ENCODE data around the gene NELFB.
A peak's percentile ranks its signal among the peaks of the same experiment; 100 is the strongest.

NELFB gene

DNA sequence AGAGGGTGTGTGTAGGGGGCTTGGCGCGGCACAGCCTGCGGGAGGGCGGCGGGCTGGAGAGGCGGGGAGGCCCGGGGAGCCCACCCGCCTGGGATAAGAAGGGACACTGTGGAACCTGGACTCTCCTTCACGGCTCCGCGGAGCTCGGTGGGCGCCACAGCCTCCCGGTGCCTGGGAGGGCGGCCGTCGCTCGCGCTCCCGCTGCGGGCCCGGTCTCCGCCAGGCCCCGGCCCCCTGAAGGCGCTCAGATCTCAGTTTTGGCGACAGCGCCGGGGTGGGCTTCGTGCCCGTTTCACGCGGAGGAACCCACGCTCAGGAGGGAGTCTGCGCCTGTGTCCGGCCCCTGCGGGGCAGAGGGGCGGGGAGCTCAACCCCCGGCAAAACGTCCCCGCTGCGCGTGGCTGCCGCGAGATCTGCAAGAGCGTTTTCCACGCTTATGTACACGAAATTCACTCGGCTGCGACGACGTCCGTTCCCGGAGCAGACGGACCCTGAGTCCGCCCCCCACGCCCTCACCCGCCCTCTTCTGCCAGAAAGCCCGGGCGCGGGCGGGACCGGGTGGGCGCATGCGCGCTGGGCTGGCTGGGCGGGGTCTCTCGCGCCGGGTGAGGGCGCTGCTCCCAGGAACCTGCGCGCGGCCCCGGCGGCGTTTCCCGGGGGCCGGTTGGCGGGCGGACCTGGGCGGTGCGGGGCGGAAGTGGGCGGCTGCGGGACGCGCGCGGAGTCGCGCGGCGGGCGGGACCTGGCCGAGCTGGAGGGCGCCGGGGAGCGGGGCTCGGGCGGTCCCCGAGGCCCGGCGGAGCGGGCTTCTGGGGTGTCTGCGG, at the start of gene NELFB:
Gene NELFB, plus strand, starts transcription at position 704 of the 824 bp plus-strand sequence.
- DNase-seq (ENCODE audit: low read depth) = peak; percentile 88

DNA sequence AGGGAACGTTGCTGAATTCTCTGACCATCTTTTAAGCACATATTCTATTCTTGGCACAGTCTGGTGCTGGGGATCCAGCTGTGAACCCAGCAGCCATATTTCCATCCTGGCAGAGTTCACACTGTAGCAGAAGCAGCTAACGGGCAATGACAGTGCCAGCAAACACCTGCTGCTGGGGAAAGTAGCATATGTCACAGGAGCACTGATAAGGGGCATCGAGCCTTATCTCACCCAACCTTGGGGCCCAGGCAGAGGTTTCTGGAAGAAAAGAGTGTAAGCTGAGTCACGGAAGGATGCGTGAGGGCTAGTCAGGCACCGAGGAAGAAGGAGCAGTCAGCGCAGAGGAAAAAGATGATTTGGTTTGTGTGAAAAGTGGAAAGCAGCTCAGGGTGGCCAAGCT, 48.5 kb upstream of the NELFB start:
- DNase-seq (ENCODE audit: low read depth) = no peak

DNA sequence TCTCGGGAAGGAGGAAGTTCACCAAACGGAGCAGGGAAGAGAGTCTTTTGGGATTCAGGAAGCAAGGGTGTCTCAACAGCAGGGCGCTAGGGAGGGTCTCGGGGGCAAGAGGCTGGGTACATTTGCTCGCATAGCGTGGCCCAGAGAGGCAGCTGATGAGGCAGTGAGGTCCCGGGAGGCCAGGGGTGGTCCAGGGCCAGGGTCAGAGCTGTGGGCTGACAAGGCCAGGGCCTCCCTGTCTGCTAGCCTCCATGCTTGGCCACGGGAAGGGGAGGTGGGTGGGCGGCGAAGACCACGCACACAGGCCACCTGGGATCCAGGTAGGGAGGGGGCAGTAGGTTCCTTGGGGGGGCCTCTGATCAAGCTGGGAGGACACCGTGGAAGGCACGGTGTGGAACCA, 43.6 kb upstream of the NELFB start:
- DNase-seq (ENCODE audit: low read depth) = no peak

DNA sequence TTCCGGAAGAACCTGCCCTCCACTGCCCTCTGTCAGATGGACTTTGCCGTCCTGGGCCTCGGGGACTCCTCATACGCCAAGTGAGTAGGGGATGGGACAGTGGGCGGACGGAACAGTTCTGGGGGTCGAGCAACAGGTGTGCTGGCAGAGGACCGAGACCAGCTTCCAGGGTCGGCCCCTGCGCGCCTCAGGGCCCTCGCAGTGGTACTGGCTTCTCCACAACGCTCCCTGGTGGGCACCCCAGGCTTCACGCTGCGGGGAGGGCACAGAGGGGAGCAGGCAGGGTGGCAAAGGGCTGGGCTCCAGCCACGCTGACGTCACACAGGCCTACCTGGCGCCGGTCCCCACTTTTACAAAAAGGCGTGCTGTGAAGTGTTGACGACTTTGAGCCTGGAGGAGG, 42.6 kb upstream of the NELFB start:
- DNase-seq (ENCODE audit: low read depth) = no peak

DNA sequence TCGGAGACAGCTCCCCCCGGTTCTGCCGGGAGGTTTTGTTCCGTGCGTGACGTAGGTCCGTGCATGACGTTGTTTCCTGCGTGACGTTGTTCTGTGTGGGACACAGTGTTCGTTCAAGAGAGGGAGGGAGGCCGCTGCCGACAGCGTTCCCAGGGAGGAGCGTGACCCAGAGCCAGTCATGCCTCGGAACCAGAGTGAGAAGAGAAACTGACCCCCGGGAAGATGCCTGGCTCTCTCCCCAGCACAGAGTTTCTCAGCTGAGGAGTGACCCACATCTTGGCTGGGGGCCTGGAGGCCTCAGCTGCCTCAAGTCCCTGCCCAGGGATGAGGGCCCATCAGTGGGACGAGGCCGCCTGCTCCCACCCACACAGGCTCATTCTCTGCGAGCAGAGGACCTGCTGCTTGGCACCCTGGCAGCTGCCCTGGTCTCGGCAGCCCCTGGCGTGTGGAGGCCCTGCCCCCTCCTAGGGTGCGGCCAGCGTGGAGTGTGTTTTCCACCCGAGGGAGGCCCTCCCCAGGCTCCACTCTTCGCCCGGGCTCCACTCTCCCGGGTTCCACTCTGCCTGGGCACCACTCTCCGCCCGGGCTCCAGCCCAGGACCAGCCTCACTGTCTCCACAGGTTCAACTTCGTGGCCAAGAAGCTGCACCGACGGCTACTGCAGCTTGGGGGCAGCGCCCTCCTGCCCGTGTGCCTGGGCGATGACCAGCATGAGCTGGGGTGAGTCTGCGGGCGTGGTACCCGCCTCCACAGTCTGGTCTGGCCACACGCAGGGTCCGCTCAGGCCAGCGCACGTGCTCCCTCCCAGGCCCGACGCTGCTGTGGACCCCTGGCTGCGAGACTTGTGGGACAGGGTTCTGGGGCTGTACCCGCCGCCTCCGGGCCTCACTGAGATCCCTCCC, 41.7 kb upstream of the NELFB start:
- DNase-seq (ENCODE audit: low read depth) = no peak

DNA sequence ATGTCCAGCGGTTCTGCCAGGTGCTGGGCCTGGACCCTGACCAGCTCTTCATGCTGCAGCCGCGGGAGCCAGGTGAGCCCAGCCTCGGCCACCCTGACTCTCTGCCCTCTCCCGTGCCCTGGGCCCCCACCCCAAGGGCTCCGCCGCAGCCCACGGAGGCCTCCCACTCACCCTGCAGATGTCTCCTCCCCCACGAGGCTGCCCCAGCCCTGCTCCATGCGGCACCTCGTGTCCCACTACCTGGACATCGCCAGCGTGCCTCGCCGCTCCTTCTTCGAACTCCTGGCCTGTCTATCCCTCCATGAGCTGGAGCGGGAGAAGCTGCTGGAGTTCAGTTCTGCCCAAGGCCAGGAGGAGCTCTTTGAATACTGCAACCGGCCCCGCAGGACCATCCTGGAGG, 40.5 kb upstream of the NELFB start:
- DNase-seq (ENCODE audit: low read depth) = no peak

DNA sequence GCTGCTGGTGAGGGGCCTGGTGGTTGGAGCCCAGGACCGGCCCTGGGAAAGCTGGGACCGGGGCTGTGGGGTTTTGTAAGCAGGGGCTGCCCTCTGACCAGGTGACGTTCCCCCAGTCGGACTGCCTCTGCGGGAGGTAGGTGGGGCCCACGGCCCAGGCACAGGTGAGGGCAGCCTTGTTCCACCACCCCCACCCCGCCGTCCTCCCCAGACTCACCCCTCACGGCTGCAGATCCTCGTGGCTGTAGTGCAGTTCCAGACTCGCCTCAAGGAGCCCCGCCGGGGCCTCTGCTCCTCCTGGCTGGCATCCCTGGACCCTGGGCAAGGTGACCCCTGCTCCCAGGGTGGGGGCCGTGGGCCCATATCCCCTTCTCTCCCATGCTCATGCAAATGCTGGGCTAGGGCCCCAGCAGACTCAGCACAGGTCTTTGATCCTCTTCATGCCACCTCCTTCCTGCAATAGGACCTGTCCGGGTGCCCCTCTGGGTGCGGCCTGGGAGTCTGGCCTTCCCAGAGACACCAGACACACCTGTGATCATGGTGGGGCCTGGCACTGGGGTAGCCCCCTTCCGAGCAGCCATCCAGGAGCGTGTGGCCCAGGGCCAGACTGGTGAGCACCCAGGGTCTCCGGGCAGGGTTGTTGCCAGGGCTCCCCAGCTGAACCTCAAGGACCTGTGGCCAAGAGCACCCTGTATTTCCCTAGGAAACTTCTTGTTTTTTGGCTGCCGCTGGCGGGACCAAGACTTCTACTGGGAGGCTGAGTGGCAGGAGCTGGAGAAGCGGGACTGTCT, 39.7 kb upstream of the NELFB start:
- no peak for DNase-seq (ENCODE audit: low read depth)

DNA sequence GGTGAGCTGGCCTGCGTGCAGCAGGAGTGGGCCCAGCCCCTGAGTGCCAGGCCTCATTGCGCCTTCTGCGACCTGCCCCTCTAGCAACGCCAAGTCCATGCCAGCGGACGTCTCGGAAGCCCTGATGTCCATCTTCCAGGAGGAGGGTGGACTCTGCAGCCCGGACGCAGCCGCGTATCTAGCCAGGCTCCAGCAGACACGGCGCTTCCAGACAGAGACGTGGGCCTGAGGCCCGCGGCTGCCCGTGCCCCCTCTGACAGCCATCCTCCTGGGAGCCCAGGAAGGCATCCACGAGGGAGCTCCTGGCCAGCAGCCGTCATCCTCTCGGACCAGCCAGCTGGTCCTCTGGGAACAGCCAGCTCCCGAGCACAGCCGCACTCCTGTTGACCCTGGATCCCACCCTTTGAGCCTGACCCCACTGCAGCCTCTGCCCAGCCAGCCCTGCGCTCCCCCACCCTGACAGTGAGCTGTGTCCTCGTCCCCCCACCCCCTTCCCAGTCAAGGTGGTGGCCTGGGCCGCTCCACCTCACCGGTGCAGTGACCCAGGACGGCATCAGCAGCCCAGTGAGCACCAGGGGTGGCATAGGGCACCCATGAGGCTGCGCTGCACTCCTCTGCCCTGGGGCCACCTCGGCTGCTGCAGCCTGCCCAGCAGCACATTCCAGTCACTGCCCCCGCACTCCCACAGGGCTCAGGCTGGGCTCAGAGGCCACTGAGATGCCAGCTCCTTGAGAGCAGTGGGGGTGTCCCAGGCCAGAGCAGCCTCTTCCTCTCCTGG, 38.8 kb upstream of the NELFB start:
- no peak for DNase-seq (ENCODE audit: low read depth)

DNA sequence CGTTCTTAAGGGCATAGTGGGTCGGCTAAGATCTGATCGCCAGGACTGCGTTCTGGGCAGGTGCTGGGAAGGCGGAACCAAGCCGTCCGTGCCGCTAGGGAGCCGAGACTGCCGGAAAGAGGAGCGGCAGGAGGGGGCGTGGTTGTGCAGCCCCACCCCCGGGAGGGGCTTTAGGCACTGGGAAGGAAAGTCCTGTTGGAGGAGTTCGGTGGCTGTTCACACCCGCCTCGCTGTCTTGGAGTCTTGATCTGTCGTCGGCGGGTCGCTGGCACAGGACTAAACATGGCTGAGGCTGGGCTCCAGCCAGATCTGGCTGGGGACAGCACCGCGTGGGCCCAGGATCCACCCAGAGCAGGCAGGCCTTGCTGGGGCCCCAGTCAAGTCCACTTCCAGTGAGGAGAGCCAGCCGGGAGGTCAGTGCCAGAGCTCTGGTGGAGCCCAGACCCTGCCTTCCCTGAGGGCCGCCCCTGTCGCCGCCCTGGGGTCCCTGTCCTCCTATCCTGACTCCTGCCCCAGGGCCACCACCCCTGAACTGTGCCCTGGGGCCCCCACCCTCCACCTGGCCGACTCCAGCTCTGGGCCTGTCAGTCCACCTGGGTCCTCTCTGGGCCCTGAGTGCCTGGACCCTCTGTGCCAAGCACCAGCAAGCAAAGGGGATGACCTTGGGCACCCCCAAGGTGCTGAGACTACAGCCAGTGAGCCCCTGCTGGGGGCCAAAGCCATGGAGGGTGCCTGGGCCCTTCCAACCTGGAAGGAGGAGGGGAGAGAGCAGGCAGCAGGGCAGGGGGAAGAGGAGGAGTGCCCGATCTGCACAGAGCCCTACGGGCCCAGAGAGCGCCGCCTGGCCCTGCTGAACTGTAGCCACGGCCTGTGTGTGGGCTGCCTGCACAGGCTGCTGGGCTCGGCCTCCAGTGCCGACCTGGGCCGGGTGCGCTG, 37.6 kb upstream of the NELFB start:
- no peak for DNase-seq (ENCODE audit: low read depth)

DNA sequence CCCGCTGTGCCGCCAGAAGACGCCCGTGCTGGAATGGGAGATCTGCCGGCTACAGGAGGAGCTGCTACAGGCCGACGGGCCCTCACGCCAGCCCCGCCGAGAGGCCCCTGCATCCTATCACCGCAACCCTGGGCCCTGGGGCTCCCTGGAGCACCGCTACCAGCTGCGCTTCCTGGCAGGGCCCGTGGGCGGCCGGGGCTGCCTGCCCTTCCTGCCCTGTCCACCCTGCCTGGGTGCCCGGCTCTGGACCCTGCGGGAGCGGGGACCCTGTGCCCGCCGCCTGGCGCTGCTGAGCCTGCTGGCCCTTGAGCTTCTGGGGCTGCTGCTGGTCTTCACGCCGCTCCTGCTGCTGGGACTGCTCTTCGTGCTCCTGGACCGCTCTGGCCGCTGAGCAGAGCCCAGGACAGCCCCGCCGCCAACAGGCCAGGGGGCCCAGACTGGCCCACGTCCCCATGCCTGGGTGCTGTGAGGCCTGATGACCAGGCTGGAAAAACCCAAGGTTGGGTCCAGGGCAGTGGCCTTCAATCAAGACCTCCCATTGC, 36.8 kb upstream of the NELFB start:
- DNase-seq (ENCODE audit: low read depth) = no peak

DNA sequence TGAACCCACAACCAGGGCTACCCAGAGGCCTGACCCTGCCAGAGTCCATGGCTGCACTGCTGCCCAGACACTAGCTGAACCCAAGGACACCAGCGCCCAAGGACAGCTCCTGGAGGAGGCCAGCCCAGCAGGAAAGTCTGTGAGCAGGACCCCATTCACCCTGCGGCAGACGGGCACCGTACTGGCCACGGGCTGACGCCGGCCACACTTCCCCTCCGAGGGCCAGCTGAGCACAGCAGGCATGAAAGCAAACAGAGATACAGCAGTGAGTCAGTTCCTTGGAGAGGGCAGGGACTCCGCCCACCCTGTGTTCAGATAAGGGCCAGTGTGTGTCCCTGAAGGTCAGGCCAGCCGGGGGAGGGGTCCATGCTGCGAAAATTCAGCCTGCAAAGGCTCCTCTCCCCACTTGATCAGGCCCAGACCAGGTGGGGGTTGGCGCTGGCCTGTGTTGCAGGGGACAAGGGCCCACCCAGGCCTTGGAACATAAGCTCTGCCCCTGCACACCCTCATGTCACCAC, 36.3 kb upstream of the NELFB start:
- DNase-seq (ENCODE audit: low read depth) = peak; percentile 31

DNA sequence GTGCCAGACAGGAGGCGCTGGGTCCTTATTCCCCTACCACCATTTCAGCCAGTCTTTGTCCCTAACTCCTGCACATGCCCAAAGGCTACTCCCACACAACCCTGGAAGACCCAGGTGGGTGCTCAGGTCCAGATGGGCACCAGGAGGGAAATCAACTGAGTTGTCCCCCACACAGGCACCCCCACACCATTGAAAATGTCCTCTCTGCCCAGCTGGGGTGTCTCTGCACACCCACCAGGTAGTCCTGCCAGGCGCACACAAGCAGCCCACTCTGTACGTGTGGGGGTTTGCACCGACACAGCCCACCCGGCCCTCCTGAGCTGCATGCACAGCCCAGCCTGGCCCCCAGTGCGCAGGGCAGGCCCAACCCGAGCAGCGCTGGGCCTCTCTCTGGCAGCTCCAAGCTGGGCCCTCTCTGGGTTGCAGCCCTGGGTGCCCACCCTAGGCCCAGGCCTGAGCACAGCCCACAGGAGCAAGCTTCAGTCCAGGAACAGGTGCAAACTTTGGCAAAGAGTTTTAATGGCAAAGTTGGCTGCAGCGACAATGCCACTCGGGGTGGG, 35.3 kb upstream of the NELFB start:
- no peak for DNase-seq (ENCODE audit: low read depth)

DNA sequence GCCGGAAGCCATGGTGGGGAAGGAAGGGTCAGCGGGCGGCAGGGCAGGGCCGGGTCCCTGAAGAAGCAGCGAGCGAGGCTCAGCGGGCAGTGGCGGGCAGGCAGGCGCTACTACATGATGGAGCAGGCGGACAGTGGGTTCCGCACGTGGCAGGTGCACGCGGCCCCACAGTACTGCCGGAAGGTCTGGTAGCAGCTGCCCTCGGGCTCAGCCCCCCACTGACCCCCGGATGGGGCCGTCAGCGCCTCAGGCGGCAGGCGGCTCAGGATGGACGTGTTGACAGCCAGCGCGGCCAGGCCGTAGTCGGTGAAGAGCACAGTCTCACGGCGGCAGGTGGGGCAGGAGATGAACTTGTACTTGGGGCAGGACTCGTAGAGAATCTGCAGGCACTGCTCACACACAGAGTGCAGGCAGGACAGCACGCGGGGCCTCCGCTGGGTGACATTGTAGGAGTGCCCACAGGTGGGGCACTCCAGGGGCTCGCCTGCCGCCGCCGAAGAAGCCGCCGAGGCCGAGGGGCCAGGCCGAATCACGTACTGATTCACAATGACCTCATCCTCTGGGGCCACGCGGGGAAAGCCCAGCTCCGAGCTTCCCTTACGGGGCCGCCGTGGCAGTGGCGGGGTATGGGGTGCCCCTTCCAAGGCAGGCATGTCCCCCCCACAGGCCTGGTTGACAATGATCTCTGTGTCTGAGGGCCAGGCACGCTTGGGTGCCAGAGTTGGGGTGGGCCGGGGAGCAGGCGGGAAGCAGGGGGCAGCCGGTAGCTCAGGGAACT, 34.6 kb upstream of the NELFB start:
- no peak for DNase-seq (ENCODE audit: low read depth)

DNA sequence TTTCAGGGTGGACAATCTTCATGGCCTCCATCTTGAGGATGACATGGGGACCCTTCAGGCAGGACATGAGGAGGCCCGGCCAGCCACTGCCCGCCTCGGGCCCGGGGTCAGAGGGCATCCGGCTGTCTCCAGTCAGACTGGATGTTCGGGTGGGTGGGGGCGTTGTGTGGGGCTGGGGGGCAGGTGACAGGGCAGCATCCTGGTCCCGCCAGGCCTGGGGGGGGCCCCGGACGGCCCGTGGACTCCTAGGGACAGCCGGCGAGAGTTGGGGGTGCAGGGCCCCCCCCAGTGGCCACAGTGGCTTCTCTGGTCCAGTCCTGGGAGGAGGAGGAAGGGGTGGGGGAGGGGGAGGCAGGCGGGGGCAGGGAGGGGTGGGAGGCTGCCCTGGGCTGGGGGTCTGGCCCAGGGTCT, 34.0 kb upstream of the NELFB start:
- DNase-seq (ENCODE audit: low read depth) = no peak

DNA sequence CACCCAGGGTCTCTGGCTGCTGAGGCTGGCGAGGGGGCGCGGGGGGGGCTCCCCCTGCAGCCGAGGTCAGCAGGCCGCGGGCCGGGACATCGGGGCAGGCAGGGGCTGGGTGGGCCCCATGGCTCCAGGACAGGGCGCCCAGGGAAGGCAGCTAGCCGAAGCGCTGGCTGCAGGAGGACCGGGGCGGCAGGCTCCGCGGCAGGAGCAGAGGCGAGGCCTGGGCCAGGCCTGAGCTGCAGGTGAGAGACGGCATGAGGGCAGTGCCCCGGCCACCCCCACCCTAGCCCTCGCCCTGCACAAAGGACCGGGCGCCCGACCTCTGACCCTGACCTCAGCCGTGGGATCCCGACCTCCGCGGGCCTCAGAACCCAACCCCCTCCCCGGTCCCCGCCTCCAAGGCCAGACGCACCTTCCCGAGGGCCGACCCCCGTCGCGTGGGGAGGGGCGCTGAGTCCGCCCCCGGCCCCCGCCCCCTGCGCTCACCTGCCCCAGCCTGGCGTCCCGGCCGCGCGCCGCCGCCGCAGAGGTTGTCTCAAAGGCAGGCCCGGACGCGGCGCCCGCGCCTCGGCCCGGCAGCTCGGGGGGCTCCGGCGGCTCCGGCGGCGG, 33.5 kb upstream of the NELFB start:
- DNase-seq (ENCODE audit: low read depth) = no peak

DNA sequence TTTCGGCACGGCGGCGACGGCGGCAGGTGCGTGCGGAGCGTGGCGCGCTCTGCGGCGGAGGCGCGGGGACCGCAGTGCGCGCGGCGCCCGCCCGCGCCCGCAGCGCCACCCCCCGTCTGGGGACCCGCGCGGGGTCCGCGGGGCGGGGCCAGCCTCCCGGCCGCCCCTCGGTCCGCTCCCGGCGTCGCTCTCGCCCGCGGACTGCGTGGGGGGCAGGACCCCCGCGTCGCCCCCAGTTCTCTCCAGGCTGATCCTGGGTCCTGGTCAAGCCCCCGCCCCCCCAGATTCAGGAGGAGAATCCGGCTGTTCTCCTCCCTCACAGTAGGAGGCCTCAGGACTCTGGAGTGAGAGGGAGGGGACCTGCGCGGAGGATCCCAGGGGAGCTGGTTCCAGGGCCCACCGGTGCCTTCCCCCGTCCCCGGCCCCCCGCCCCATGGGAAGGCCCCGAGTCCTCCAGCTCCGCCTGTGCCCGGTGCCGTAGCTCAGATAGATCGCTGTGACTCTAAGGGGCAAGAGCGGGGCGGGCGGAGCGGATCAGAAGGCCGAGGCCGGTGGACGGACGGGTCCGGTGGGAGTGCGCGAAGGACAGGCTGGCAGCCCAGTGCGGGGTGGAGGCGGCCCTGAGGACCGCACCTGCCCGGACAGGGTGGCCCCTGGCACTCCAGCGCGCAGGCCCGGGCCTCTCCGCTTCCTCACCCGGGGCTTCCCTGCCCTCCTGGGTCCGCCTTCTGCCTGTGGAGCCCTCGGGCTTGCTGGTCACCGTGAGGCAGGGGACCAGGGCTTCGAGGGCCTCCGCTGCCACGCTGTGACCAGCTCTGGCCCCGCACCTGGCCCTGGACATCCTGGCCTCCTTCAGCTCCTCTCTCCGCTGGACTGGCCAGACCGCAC, 32.7 kb upstream of the NELFB start, which contains the start of gene RNF208:
Gene RNF208, minus strand, starts transcription at position 51 of the 888 bp plus-strand sequence. CDS start 1,028 bp downstream, outside the sequence.
- DNase-seq (ENCODE audit: low read depth) = peak; percentile 26

Data from EH (cell line).